IPS-NIHi7 (cell line): ENCODE measurements around the gene SFT2D1.
A peak's percentile ranks its signal among the peaks of the same experiment; 100 is the strongest.

Experiments
- DNase-seq: peaks from one replicate; pipeline ENCODE4 v3.0.0; 2012; ENCODE audit warnings: mixed read lengths; ENCODE audit errors: extremely low spot score

SFT2D1 gene

GRCh38 chr6:166333172-166333995, 9.0 kb downstream of the SFT2D1 start:
- DNase-seq: no peak

- no peak for DNase-seq
Observed at GRCh38 chr6:166331503-166332415, 10.6 kb downstream of the SFT2D1 start.

- peak; percentile 85 for DNase-seq
Observed at GRCh38 chr6:166330612-166331011, 11.7 kb downstream of the SFT2D1 start.

- no peak for DNase-seq
Observed at GRCh38 chr6:166325383-166326042, 16.8 kb downstream of the SFT2D1 start.

- no peak for DNase-seq
Observed at GRCh38 chr6:166323395-166323794, 18.9 kb downstream of the SFT2D1 start.

GRCh38 chr6:166318649-166319600, 23.4 kb downstream of the SFT2D1 start:
- no peak for DNase-seq

- no peak for DNase-seq
Observed at GRCh38 chr6:166318227-166318626, 24.1 kb downstream of the SFT2D1 start.

- no peak for DNase-seq
Observed at GRCh38 chr6:166317261-166318212, 24.8 kb downstream of the SFT2D1 start.

- DNase-seq: no peak
Observed at GRCh38 chr6:166315436-166315835, 26.9 kb downstream of the SFT2D1 start.

- DNase-seq: no peak
Observed at GRCh38 chr6:166314454-166314853, 27.9 kb downstream of the SFT2D1 start.

GRCh38 chr6:166313255-166314070, 28.9 kb downstream of the SFT2D1 start:
- peak; percentile 77 for DNase-seq

- DNase-seq: no peak
Observed at GRCh38 chr6:166312832-166313231, 29.5 kb downstream of the SFT2D1 start.

GRCh38 chr6:166310634-166311033, 31.7 kb downstream of the SFT2D1 start:
- DNase-seq: no peak

GRCh38 chr6:166309977-166310376, 32.4 kb downstream of the SFT2D1 start:
- no peak for DNase-seq

GRCh38 chr6:166308769-166309589, 33.4 kb downstream of the SFT2D1 start:
- DNase-seq: no peak

GRCh38 chr6:166308033-166308768, 34.1 kb downstream of the SFT2D1 start, which contains the start of gene PRR18:
PRR18 (minus strand) TSS chr6:166308392; CDS start chr6:166308142, 250 bp downstream.
- peak; percentile 24 for DNase-seq
